Breast epithelium (tissue), 3 donors: Measurements from ENCODE around the gene SPAG6.

Experiments
- CTCF ChIP-seq, 3 donors: fragments of 450-650 bp; IDR thresholded peaks; one replicate each; pipeline ENCODE4 v1.5.1; 2016 to 2017; ENCODE audit warnings: antibody characterized with exemption in 3 of 3, mild to moderate bottlenecking in 3 of 3, moderate library complexity in 3 of 3
- POLR2A ChIP-seq: fragments of 450-650 bp; IDR thresholded peaks from one replicate; pipeline ENCODE4 v1.6.1; 2016; ENCODE audit warnings: antibody characterized with exemption, mild to moderate bottlenecking, moderate library complexity
- POLR2AphosphoS5 ChIP-seq, 3 donors: sonication (generic); formaldehyde crosslinking; IDR thresholded peaks; one replicate each; pipeline ENCODE4 v1.6.1; 2017; ENCODE audit warnings: antibody characterized with exemption in 3 of 3

- TF ChIP-seq POLR2A: no peak
- TF ChIP-seq CTCF (IDR thresholded peaks at IDR 0.05): no peak
- no peak for TF ChIP-seq POLR2AphosphoS5 (IDR thresholded peaks at IDR 0.05)
Observed at GRCh38 chr10:22303461-22303860, 41.8 kb upstream of the SPAG6 start.
